WTC11 (cell line): ENCODE measurements around the gene ZDHHC22. TPM values are rescaled to one million over a fixed set of nuclear protein-coding genes. Genes with fewer than 3 reads are reported as not detected.

Experiments used
- ATAC-seq: fragments of 200-7000 bp; cut with Tn5 transposase; 2 replicates; pipeline ENCODE4 v1.10.0; 2021; ENCODE audit warnings: mild to moderate bottlenecking, moderate library complexity
- CTCF ChIA-PET: fragments of 300-600 bp; sonication (Branson Sonifier 250); formaldehyde crosslinking; loops from one replicate; lab custom pipeline; 2021; ENCODE audit warnings: antibody characterized with exemption; lab: Charles Lee
- POLR2A ChIA-PET: fragments of 350-600 bp; sonication (Branson Sonifier 250); formaldehyde crosslinking; loops from one replicate; lab custom pipeline; 2021; ENCODE audit warnings: antibody characterized with exemption; lab: Charles Lee
- DNase-seq: peaks from one replicate; pipeline ENCODE4 v3.0.0; 2021; ENCODE audit warnings: low spot score
- H3K27ac Mint-ChIP-seq: 2 replicates; pipeline ENCODE4 v1.8.0; 2021; ENCODE audit warnings: mixed read lengths
- H3K27me3 Mint-ChIP-seq: 2 replicates; pipeline ENCODE4 v1.8.0; 2021; ENCODE audit warnings: low read depth, mild to moderate bottlenecking, moderate library complexity, mixed read lengths
- H3K36me3 Mint-ChIP-seq: 2 replicates; pipeline ENCODE4 v1.8.0; 2021; ENCODE audit warnings: mixed read lengths
- H3K4me1 Mint-ChIP-seq: 2 replicates; pipeline ENCODE4 v1.8.0; 2022; ENCODE audit warnings: mixed read lengths
- H3K4me3 Mint-ChIP-seq: 2 replicates; pipeline ENCODE4 v1.8.0; 2021; ENCODE audit warnings: mild to moderate bottlenecking, moderate library complexity, mixed read lengths
- H3K9me3 Mint-ChIP-seq: 2 replicates; pipeline ENCODE4 v1.8.0; 2021; ENCODE audit warnings: mixed read lengths
- ATF1 ChIP-seq: sonication (generic); formaldehyde crosslinking; IDR thresholded peaks from 2 replicates; pipeline ENCODE4 v1.8.1; 2023; ENCODE audit warnings: mild to moderate bottlenecking, moderate library complexity, missing genetic modification reagents
- CREB1 ChIP-seq: sonication (generic); formaldehyde crosslinking; IDR thresholded peaks from 2 replicates; pipeline ENCODE4 v1.8.0; 2023; ENCODE audit warnings: mild to moderate bottlenecking, missing genetic modification reagents
- KAT7 ChIP-seq: sonication (generic); formaldehyde crosslinking; IDR thresholded peaks from 2 replicates; pipeline ENCODE4 v1.8.1; 2023; ENCODE audit warnings: missing genetic modification reagents, mild to moderate bottlenecking, borderline replicate concordance
- NR1H2 ChIP-seq: sonication (generic); formaldehyde crosslinking; IDR thresholded peaks from 2 replicates; pipeline ENCODE4 v1.9.0; 2021; ENCODE audit warnings: mild to moderate bottlenecking, moderate library complexity, missing genetic modification reagents
- PRRX2 ChIP-seq: fragments of 250-450 bp; sonication (Bioruptor Pico); IDR thresholded peaks from 2 replicates; pipeline ENCODE4 v1.8.0; 2021; ENCODE audit warnings: mild to moderate bottlenecking
- RORB ChIP-seq: fragments of 250-450 bp; sonication (Bioruptor Pico); IDR thresholded peaks from 2 replicates; pipeline ENCODE4 v1.9.0; 2021; ENCODE audit warnings: mild to moderate bottlenecking
- SMAD3 ChIP-seq: sonication (generic); formaldehyde crosslinking; IDR thresholded peaks from 2 replicates; pipeline ENCODE4 v1.8.0; 2022; ENCODE audit warnings: missing genetic modification reagents, mild to moderate bottlenecking, borderline replicate concordance
- TEAD1 ChIP-seq: sonication (generic); formaldehyde crosslinking; IDR thresholded peaks from 2 replicates; pipeline ENCODE4 v1.8.0; 2022; ENCODE audit warnings: mild to moderate bottlenecking, missing genetic modification reagents
- ZBTB21 ChIP-seq: sonication (generic); formaldehyde crosslinking; IDR thresholded peaks from 2 replicates; pipeline ENCODE4 v1.8.1; 2023; ENCODE audit warnings: mild to moderate bottlenecking, missing genetic modification reagents, borderline replicate concordance
- ZNF263 ChIP-seq: sonication (generic); formaldehyde crosslinking; IDR thresholded peaks from 2 replicates; pipeline ENCODE4 v1.8.1; 2022; ENCODE audit warnings: low read depth, mild to moderate bottlenecking, moderate library complexity, missing genetic modification reagents
- ZNF423 ChIP-seq: fragments of 250-450 bp; sonication (Bioruptor Pico); IDR thresholded peaks from 2 replicates; pipeline ENCODE4 v2.1.2; 2022; ENCODE audit warnings: mild to moderate bottlenecking, moderate library complexity
- total RNA-seq: library from RNA; stranded (reverse); gene quantifications from 3 replicates; pipeline ENCODE4 v1.2.3, GENCODE V29; 2021
- TF ChIP-seq, protein P1 (sequence below): sonication (generic); formaldehyde crosslinking; IDR thresholded peaks from 2 replicates; pipeline ENCODE4 v1.8.1; 2023; ENCODE audit warnings: mild to moderate bottlenecking, moderate library complexity, missing genetic modification reagents
- TF ChIP-seq, protein P2 (sequence below): sonication (generic); formaldehyde crosslinking; IDR thresholded peaks from 2 replicates; pipeline ENCODE4 v1.8.1; 2022; ENCODE audit warnings: low read depth, mild to moderate bottlenecking, moderate library complexity, missing genetic modification reagents, borderline replicate concordance
- TF ChIP-seq, protein P3 (sequence below): sonication (generic); formaldehyde crosslinking; IDR thresholded peaks from 2 replicates; pipeline ENCODE4 v1.8.0; 2023; ENCODE audit warnings: mild to moderate bottlenecking, missing genetic modification reagents
- TF ChIP-seq, protein P4 (sequence below): sonication (generic); formaldehyde crosslinking; IDR thresholded peaks from 2 replicates; pipeline ENCODE4 v1.8.0; 2022; ENCODE audit warnings: missing genetic modification reagents
- TF ChIP-seq, protein P5 (sequence below): sonication (generic); formaldehyde crosslinking; IDR thresholded peaks from 2 replicates; pipeline ENCODE4 v1.8.1; 2023; ENCODE audit warnings: mild to moderate bottlenecking, missing genetic modification reagents

ZDHHC22 gene
- total RNA-seq, 1 experiment from 2014 or later, result 47.7 TPM

DNA sequence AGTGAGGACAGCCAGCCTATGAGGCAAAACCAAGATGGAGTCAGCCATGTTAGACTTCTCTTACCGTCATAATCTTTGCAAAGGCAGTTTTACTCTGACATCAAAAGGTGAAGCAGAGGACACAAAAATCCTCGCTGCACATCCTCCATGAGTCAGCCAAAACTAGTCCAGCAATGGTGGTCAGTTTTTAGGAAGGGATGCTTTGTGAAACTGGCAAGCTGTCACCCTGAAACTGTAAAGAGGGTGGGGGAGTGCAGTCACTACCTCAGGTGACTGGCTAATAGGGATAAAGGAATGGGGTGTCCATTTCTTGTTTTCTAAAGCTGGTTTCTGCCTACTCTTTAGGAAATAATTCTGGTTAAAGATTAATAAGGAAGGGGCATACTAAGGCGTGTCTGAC, 48.9 kb downstream of the ZDHHC22 start:
- H3K9me3 Mint-ChIP-seq, result peaks cover 20% of the 10 kb centered on the region
- ChIA-PET CTCF (interaction anchor here (0.7 kb wide), 1 partner anchor 22 kb away, joined by 3 read pairs; no protein-coding TSS in a partner anchor), POLR2A (no interaction called here)
- no peak overlapping the region for H3K4me3 Mint-ChIP-seq
- H3K27ac Mint-ChIP-seq, result no peak overlapping the region
- no peaks in the 10 kb centered on the region; the same call in 1 of the 2 replicates for H3K27me3 Mint-ChIP-seq
- TF ChIP-seq NR1H2 (CRISPR knock-in tag) (no peak), SMAD3 (no peak), ZBTB21 (no peak), ATF1 (CRISPR knock-in tag) (no peak), RORB (CRISPR knock-in tag) (no peak), ZNF263 (CRISPR knock-in tag) (no peak), PRRX2 (CRISPR knock-in tag) (no peak), ZNF423 (CRISPR knock-in tag) (no peak), CREB1 (CRISPR knock-in tag) (no peak), KAT7 (CRISPR knock-in tag) (no peak), TEAD1 (CRISPR knock-in tag) (no peak)
- TF ChIP-seq, protein P1, sequence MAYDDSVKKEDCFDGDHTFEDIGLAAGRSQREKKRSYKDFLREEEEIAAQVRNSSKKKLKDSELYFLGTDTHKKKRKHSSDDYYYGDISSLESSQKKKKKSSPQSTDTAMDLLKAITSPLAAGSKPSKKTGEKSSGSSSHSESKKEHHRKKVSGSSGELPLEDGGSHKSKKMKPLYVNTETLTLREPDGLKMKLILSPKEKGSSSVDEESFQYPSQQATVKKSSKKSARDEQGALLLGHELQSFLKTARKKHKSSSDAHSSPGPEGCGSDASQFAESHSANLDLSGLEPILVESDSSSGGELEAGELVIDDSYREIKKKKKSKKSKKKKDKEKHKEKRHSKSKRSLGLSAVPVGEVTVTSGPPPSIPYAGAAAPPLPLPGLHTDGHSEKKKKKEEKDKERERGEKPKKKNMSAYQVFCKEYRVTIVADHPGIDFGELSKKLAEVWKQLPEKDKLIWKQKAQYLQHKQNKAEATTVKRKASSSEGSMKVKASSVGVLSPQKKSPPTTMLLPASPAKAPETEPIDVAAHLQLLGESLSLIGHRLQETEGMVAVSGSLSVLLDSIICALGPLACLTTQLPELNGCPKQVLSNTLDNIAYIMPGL (CRISPR knock-in tag), result no peak
- TF ChIP-seq, protein P2, sequence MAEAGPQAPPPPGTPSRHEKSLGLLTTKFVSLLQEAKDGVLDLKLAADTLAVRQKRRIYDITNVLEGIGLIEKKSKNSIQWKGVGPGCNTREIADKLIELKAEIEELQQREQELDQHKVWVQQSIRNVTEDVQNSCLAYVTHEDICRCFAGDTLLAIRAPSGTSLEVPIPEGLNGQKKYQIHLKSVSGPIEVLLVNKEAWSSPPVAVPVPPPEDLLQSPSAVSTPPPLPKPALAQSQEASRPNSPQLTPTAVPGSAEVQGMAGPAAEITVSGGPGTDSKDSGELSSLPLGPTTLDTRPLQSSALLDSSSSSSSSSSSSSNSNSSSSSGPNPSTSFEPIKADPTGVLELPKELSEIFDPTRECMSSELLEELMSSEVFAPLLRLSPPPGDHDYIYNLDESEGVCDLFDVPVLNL (CRISPR knock-in tag), result no peak
- TF ChIP-seq, protein P3, sequence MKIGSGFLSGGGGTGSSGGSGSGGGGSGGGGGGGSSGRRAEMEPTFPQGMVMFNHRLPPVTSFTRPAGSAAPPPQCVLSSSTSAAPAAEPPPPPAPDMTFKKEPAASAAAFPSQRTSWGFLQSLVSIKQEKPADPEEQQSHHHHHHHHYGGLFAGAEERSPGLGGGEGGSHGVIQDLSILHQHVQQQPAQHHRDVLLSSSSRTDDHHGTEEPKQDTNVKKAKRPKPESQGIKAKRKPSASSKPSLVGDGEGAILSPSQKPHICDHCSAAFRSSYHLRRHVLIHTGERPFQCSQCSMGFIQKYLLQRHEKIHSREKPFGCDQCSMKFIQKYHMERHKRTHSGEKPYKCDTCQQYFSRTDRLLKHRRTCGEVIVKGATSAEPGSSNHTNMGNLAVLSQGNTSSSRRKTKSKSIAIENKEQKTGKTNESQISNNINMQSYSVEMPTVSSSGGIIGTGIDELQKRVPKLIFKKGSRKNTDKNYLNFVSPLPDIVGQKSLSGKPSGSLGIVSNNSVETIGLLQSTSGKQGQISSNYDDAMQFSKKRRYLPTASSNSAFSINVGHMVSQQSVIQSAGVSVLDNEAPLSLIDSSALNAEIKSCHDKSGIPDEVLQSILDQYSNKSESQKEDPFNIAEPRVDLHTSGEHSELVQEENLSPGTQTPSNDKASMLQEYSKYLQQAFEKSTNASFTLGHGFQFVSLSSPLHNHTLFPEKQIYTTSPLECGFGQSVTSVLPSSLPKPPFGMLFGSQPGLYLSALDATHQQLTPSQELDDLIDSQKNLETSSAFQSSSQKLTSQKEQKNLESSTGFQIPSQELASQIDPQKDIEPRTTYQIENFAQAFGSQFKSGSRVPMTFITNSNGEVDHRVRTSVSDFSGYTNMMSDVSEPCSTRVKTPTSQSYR (CRISPR knock-in tag), result no peak
- TF ChIP-seq, protein P4, sequence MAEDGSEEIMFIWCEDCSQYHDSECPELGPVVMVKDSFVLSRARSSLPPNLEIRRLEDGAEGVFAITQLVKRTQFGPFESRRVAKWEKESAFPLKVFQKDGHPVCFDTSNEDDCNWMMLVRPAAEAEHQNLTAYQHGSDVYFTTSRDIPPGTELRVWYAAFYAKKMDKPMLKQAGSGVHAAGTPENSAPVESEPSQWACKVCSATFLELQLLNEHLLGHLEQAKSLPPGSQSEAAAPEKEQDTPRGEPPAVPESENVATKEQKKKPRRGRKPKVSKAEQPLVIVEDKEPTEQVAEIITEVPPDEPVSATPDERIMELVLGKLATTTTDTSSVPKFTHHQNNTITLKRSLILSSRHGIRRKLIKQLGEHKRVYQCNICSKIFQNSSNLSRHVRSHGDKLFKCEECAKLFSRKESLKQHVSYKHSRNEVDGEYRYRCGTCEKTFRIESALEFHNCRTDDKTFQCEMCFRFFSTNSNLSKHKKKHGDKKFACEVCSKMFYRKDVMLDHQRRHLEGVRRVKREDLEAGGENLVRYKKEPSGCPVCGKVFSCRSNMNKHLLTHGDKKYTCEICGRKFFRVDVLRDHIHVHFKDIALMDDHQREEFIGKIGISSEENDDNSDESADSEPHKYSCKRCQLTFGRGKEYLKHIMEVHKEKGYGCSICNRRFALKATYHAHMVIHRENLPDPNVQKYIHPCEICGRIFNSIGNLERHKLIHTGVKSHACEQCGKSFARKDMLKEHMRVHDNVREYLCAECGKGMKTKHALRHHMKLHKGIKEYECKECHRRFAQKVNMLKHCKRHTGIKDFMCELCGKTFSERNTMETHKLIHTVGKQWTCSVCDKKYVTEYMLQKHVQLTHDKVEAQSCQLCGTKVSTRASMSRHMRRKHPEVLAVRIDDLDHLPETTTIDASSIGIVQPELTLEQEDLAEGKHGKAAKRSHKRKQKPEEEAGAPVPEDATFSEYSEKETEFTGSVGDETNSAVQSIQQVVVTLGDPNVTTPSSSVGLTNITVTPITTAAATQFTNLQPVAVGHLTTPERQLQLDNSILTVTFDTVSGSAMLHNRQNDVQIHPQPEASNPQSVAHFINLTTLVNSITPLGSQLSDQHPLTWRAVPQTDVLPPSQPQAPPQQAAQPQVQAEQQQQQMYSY (CRISPR knock-in tag), result no peak
- TF ChIP-seq, protein P5, sequence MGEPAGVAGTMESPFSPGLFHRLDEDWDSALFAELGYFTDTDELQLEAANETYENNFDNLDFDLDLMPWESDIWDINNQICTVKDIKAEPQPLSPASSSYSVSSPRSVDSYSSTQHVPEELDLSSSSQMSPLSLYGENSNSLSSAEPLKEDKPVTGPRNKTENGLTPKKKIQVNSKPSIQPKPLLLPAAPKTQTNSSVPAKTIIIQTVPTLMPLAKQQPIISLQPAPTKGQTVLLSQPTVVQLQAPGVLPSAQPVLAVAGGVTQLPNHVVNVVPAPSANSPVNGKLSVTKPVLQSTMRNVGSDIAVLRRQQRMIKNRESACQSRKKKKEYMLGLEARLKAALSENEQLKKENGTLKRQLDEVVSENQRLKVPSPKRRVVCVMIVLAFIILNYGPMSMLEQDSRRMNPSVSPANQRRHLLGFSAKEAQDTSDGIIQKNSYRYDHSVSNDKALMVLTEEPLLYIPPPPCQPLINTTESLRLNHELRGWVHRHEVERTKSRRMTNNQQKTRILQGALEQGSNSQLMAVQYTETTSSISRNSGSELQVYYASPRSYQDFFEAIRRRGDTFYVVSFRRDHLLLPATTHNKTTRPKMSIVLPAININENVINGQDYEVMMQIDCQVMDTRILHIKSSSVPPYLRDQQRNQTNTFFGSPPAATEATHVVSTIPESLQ (CRISPR knock-in tag), result no peak
- DNase-seq (no peak), ATAC-seq (no peak)
- H3K4me1 Mint-ChIP-seq, result peaks cover 40% of the 10 kb centered on the region
- H3K36me3 Mint-ChIP-seq, result peaks cover 17% of the 10 kb centered on the region
